SK-N-DZ (cell line): ENCODE measurements around the gene MCRIP2. TPM values are rescaled to one million over a fixed set of nuclear protein-coding genes. Genes with fewer than 3 reads are reported as not detected.
"Not testable (repeated sequence)": the region's sequence is repeated elsewhere in the genome, so short reads cannot be mapped to it uniquely, and the experiment has no call there.

Experiments used
- DNase-seq: peaks from one replicate; pipeline ENCODE4 v3.0.0-alpha.2; 2015; ENCODE audit warnings: low spot score
- polyA plus RNA-seq, 2 experiments: library from polyadenylated mRNA; depleted of rRNA; stranded (reverse); fragments of >200 nt; gene quantifications; 2 replicates each; pipeline ENCODE4 v1.2.3, GENCODE V29; 2014

The MCRIP2 gene, protein sequence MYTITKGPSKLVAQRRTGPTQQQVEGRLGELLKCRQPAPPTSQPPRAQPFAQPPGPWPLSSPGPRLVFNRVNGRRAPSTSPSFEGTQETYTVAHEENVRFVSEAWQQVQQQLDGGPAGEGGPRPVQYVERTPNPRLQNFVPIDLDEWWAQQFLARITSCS
- polyA plus RNA-seq (2014; cell fraction: cytosol; rRNA removed) = 54.8 and 62.9 TPM in 2 replicates
- polyA plus RNA-seq (2014; cell fraction: nucleus; rRNA removed) = 97.2 and 119 TPM in 2 replicates

DNA sequence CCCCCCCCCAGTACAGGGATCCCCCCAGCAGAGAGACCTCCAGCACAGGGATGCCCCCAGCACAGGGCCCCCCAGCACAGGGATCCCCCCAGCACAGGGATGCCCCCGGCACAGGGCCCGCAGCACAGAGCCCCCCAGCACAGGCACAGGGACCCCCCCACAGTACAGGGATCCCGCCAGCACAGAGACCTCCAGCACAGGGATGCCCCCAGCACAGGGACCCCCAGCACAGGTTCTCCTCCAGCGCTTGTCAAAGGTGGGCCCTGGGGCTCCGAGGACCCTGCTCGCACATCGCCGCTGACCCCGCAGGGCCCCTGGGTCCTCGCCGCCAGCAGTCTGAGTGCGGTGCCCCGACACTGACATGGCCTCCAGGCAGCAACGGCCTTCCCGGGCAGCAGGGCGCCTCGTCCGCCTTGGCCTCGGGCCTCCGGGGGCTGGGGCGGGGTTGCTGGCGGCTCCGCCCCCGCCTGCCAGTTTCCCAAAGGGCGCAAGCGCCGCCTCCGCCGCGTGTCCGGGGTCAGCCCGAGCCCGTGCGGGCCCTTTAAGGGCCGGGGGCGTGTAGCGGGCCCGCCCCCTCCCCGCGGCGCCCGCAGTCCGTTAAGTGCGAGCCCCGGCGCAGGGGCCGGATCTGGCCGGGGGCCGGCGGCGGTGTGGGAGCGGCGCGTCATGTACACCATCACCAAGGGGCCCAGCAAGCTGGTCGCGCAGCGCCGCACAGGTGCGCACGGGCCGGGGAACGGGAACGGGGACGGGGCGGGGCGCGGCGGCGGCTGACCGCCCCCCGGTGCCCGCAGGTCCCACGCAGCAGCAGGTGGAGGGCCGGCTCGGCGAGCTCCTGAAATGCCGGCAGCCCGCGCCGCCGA, at the start of gene MCRIP2:
TSS of gene MCRIP2 (plus strand) at position 503 of the 863 bp plus-strand sequence. CDS start at position 667, 164 bp downstream.
- peak; percentile 87 for DNase-seq

DNA sequence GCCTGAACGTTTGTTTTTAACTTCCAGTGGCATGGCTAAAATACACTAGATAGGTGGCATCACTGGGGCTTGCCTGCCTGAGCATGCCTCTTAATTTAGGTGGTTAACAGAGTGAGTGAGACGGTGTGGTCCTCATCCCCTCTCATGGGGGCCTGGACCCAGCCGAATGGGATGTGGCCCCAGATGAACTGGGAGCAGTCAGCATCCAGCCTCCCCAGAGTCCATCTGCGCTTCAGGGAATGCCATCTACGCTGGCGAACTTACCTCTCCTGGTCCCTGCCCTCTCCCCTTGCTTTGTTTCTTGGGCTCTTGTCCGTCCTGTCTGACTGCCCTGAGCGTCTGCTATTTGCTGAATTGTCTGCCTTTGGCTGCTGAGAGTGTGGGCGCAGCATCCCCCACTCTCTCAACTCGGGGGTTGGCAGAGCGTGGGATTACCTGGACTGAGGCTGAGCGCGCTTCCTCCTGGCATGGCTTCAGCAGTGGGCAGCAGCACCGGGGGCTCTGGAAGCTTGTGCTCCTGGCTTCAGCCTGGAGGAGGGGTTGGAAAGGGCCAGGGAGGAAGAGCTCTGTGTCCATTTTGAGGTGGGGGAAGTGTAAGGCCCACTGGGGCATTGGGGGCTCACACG, 49.6 kb upstream of the MCRIP2 start:
- no peak for DNase-seq

DNA sequence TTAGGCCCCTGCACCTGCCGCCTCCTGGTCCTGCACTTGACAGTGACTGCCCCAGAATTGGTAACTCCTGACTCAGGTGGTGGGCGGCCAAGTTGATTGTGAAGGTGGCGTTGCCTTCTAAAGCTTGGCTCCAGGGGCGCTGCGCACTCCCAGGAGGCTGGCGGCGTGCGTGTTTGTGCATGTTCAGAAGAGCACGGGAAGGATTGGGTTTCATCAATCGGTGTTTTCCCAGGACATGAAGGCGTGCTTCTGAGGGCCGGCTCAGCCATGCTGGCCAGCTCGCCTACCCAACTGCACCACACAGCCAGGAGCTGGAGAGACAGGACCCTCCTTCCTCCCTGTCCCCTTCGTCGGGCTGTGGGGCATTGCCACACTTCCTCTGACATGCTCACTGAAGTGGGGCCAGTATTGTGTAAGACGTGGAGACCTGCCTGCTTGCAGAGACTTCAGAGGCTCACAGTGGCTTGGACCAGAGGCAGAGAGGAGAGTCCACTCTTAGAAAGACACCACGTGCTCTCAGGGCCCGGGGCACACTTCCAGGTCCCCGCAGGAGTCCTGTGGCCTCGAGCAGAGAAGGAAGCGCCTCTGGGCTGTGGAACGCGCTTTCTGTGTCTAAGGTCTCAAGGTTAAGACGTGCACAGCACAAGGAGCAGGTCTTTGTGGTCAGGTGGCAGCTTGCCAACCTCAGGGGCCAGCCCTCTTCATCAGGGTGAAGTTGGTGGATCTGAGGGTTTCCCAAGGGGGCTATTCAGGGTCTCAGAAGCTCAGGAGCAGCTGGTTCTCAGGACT, 48.9 kb upstream of the MCRIP2 start:
- DNase-seq = peak; percentile 14

DNA sequence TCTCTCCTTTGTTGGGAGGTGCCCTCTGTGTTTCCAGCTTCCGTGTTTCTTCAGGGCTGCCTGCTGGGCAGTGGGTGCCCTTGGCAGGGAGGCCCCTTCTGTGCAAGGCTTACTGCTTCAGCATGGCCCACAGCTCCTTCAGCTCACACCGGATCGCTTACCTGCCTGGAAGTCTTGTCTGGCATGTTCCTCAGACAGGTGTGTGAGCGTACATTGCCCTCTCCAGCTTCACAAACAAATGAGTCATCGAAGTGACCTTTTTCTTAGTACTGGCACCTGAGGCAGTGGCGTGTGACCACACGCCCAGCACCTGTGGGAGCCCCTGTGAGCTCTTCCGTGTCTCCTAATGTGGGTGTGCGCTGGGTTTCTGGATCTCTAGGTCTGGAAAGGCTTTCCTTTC, 48.2 kb upstream of the MCRIP2 start:
- DNase-seq = no peak

DNA sequence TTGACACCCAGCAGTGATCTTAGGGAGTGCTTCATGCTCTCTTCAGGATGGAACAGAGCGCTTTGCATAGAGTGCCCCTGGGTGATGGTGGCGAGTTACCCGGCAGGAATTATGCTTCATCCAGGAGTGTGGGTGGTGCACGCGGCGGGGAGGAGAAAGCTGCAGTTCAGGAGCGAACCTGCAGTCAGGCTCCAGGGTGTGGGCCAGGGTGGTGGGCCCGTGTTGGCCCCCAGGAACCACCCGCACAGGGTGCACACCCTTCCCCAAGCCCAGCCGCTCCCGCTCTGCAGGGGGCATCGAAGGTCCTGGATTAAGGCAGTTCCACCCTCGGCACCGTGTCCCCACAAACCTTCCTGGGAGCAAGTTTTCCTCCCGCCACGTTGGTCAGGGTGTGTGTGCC, 47.8 kb upstream of the MCRIP2 start:
- DNase-seq = no peak

DNA sequence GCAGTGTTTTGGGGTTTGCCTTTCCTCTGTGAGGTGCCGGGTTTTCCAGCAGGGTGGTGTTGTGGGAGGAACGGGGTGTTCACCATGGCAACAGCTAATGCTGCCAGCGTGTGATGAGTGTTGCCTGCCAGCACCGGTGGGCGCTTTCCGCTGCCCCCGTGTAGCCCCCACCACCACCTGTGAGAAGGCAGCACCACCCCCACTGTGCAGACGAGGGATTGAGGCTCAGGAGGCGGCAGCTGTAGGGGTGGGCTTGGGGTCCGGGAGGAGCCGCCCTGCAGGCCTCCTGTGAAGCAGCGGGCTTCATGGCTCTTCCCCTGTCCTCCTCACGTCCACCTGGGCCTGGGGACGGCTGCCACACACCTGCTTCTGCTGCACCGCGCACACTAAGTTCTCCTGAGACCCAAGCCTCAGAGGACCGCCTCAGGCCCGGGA, 46.5 kb upstream of the MCRIP2 start:
- no peak for DNase-seq

DNA sequence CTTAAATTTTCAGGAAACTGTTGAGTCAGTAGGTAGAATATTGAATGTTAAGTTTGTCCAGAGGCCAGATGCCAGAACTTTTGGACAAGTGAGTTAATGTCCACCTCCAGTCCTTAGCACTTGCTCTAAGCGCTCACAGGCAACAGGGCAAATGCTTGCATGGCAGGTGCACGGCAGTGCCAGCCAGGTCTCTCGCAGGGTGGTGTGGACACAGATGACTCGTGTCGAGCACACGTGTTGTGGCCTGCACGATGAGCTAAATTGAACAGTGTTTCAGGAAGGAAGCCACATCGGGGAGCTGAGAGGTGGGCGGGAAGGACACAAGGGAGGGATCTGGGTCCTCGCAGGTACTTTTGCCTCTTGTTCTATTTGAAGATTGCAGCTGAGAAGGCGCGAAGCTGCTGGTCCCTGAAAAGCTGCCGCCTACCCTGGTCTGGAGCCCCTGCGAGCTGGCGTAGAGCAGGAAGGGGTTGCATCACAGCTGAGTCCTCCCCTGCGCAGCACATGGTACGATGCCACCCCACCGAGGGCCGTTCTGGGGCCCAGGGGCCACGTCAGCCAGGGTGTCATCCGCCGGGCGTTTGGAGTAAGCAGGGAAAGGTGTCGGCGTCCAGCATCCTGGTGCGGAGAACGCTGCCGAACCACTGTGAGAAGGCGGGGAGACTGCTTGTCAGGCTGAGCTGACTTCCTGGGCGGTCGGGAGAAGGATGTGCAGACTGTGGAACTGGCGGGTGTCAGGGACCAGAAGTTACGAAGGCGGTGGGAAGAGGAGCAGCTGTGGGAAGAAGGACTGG, 45.5 kb upstream of the MCRIP2 start:
- DNase-seq = no peak

DNA sequence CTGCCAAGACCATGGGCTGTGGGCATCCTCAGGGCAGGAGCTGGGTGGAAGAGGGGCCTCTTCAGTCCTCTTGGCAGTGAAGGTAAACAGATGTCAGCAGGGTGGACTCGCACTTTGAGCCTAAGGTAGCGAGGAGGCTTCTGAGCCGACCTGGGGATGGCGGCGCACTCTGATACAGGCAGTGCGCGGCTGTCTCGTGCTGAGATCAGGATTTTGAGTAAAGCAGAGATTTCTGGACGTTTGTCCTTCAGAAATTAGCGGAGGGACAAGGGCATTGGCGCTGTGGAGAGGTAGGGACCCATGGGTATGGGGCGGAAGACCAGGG, 44.9 kb upstream of the MCRIP2 start:
- DNase-seq = no peak

DNA sequence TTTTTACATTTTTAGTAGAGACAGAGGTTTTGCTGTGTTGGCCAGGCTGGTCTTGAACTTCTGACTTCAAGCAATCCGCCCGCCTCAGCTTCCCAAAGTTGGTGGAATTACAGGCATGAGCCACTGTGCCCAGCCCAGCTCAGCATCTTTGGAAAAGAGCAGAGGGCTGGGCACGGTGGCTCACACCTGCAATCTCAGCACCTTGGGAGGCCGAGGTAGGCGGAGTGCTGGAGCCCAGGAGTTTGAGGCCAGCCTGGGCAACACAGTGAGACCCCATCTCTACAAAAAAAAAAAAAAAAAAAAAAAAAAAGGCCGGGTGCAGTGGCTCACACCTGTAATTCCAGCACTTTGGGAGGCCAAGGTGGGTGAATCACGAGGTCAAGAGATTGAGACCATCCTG, 44.0 kb upstream of the MCRIP2 start:
- DNase-seq = not testable (repeated sequence)

DNA sequence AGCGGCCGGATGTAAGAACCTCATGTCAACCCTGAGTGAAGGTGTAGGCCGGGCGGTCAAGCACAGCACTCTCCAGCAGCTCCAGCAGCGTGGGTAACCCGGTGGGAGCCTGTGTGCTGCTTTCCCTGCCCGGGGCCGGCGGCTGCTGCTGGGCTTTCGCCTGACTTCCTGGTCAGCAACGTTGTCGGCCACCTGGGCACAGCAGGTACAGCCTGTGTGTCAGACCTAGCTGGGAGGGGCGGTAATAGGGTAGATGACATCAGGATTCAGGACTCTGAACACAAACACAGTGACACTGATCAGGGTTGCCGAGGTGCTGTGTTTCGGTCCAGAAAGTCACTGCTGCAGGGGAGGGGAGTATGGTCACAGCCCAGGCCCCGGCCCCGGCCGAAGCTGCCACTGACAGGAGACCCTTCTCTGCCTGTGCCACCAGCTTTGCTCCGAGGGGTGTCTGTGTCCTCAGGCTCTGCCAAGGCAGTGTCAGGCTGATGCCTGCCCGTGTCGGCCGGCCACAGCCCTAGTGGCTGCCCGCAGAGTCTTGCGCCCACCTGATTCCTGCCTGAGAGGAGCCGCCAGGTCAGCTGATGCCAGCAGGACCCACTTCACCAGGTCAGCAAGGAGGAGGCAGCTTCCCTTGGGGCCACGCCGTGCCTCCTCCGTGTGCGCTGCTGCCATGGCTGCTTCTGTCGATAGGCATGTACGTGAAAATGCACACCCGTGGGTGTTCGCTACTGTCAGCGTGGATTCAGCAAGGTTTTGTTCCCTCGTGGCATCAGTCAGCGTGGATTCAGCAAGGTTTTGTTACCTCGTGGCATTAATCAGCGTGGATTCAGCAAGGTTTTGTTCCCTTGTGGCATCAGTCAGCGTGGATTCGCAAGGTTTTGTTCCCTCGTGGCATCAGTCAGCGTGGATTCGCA, 42.5 kb upstream of the MCRIP2 start:
- no peak for DNase-seq

DNA sequence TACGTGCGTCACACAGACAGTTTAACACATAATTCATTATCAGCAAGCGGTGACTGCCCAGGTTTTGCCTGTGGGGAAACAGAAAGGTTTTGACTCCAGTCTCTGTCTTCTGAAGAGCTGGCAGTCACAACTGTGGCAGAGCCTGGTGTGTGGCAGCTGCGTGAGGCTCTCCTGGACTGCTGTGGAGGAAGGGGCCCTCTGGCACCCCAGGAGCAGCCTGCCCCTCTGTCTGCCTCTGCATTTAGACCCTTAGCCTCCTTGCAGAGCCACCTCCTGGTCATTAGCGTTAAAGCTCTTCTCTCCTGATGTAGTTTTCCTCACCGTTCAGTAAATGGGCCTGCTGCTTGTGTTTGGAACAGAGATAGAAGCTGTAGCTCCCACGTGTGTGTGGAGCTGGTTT, 40.8 kb upstream of the MCRIP2 start:
- no peak for DNase-seq

DNA sequence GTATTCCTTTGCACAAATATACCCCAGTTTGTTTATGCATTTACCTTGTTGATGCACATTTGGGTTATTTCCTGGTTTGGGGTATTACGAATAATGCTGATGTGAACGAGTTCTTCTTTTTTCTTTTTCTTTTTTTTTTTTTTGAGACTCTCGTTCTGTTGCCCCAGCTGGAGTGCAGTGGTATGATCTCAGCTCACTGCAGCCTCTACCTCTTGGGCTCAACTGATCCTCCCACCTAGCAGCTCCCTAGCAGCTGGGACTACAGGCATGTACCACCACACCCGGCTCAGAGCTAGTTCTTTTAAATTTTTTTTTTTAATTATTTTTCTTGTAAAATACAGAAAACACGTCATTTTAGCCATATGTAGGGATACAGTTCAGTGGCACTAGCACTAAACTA, 37.7 kb upstream of the MCRIP2 start:
- no peak for DNase-seq

DNA sequence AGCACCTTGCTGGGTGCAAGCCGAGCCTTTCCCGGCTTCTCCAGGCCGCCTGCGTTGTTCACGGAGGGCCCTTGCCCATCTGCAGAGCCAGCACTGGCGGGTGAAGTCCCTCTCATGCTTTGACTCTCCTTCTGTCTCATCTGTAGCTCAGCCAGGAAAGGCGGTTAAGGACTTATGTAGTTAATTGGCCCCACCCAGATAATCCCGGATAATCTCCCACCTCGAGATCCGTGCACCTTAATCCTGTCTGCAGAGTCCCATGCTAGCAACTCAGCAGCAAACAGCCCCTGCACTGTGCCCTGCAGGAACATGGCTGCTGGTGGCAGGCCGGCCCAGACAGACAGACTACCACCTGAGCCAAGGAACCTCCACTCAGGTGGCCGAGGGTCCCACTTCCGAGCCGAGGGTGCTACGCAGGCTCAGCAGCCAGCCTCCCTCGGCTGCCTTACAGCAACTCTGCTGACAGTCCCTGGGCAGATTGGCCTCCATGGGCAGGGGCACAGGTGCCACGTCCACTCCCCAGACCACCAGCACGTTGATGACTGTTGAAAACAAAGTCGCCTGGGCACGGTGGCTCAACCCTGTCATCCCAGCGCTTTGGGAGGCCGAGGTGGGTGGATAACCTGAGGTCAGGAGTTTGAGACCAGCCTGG, 34.8 kb upstream of the MCRIP2 start:
- no peak for DNase-seq

DNA sequence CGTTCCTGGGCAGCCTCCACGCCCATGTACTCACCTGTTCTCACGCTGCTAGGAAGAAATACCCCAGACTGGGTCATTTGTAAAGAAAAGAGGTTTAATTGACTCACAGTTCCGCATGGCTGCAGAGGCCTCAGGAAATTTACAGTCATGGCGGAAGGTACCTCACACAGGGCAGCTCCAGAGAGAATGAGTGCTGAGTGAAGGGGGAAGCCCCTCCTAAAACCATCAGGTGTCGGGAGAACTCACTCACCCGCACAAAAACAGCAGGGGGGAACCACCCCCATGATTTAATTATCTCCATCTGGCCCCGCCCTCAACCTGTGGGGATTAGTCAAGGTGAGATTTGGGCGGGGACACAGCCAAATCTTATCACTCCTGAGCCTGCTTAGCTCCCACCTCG, 33.6 kb upstream of the MCRIP2 start:
- DNase-seq = no peak

DNA sequence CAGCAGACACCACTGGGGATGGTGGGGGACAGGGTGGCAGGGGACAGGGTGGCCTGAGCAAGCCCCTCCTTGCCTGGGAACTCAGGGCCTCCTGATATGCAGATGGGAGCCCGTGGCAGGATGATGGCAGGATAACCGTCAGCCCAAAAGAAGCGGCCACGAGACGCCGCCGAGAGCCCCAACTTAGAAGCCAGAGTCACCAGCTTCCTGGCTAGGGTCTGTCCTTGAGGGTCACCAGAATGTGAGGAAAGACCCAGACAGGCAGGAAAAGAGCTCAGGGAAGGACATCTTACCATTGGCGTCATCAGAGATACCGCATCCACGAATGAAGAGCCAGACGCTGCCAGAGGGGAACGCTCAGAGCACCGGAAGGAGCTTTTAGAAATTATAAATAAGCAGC, 32.3 kb upstream of the MCRIP2 start:
- DNase-seq = no peak

DNA sequence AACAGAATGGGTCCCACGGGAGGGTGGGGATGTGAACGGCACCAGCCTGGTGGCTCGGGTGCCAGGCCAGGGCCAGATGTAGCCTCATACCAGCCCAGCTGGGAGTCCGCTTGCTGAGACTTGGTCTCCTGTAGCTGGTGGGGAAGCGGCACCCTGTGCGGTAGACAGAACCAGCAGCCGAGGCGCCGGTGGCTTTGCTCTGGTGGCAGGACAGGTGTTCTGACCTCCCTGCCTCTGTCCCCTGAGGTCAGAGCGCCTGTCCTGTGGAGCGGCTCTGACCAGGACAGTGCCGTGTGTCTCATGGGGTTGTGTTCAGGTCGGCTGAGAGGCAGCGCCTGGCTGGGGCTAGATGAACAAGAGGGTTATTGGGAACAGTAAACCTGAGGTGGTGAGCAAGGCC, 31.6 kb upstream of the MCRIP2 start:
- DNase-seq = no peak

DNA sequence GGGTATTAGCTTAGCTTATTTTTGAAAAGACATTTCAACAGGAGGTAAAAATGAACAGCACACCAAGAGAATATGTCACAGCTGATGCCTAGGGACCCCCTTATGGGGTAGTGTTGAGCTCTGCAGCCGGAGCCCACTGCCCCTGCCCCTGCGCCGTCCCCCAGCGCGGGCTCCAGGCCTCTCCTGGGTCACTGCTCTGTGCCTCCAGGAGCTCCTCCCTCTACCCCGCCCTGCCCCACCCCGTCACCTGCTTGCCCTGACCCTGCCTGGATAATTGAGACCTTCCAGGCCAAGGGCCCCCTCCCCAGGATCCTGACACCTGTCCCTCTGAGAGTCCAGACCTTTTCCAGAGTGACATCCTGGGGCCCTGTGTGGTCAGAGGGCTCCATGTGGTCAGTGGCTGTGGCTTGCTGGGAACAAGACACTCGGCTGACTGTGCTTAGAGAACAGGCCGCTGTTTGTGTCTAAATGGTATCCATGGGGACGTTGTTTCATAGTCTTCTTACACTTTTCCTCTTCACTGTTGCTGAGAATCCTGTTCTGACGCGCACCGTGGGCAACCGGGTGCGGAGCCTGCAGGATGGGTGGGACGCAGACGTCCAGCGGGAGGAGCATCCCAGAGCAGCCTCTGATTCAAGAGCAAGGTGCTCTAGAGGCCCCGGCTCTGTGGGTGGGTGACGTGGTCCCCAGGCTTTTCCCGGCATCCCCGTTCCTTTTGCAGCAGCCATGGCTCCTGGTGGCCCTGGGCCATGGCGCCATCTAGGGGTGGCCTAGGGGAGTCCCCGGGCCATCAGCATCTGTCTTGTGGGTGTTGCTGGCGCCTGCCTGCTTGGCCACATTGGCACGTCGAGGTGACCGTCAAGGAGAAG, 30.9 kb upstream of the MCRIP2 start:
- DNase-seq = peak; percentile 9

DNA sequence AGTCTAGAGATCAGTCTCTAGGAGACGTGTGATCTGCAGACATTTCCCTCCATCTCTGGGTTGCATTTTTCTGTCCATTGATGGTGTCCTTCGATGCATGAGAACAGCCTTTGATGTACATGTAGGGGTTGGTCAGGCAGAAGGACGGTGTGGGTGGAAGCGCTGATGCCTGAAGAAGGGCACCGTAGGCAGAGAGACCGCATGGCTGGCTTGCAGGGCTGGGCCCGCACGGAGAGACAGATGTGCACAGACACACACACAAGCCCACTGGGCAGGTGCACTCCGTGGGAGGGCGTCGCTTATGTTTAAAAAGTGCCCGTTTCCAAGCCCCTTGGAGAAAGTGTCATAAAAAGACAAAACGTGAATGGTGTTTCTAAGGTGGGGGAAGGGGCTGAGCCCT, 26.5 kb upstream of the MCRIP2 start:
- no peak for DNase-seq
